ENCODE results near the gene PALLD.

PALLD gene

DNA sequence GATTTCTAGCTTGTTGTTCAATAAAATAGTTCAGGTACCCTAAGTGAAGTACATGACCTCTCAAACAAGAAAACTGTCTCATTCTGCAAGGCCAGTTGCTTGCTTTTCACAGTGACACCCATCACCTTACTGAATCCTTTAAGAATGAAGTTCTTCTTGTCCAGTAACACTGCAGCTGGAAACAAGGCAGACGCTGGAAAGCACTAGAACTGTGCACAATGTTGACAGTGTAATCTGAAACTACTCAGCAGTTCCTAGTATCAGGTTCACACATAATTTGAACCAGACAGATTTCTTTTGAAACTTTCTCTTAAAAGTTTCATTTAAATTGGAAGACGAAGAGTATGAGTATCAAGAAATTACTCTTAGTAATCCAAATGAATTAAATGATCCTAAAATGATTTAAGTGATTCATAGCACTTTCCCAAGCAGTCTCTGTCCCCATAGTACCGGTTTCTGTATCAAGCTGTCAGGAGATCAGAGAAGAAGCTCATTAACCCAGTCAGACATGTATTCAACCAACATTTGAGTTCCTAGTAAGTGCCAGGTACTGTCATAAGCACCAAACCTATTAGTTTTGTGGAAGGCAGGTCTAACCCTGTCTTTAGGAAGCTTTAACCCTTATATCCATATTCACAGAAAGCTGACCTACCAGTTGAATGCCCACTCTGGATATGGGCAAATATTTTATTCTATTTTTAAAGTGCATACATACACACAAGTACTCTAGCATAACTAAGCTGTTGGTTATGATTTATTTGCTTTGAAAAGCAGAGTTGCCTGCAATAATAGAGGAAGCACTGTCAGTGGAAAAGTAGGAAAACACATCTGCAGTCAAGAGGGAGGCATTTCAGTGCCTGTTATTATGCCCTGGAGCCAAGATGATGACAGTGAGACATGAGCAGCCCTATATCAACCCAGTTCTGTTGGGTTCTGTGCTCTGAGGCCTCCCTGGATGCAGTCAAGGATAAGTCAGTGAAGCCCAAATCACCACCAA is 63.6 kb downstream of the PALLD start:
- DNase-seq, result no peak

DNA sequence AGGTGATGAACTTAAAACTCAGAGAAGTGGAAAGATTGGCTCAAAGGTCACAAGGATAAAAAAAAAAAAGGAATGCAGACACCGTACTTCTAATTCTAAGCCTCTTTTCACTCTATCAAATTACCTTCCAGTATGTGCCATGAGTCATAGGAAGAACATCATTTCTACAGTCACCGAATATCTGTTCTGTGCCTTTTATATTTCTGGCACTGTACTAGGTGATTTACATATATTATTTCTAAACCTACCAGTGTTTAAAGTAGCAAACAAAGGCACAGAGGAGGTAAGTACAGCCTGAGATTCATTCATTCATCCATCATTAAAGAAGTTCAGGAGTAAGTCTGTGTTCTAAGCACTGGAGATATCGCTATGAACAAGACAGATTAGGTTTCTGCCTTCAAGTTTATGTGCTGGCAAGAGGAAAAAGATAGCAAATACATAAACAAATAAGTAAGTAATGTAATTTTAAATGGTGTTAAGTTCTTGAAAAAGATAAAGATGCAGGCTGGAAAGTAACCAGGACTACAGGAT is 65.3 kb downstream of the PALLD start:
- no peak for DNase-seq

DNA sequence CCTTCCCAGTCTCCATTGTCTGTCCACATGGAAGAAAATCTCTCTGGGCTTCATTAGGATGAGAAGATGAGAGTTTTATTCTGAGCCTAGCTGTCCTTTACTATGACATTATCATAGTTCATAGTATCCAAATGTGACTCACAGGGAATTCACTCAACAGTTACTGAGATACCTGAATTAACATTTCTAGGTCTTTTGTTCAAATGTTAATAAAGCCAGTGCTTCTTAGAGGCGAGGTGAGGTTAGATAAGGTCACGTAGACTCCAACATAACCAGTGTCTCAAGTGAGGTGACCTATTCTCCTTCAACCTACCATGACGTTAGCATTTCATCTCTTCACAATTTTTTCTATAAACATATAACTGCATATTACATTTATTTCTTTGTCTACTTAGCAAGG is 67.2 kb downstream of the PALLD start:
- DNase-seq, result no peak

DNA sequence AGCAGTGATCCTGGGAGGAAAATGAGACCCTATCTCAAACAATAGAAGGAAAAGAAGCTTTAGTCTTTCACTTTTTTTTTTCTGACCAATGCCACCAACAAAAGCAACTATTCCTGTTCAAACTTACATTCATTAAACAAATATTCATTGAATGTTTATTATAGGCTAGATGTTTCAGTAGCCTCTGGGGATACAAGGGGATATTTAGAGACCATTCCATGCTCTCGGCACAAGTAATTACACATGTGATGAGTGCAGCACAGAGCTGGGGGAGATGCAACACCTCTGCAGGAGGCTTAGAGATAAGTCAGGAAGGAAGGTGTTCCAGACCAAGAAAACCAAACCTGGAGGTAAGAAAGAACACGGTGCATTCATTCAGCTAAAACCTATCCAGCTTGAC is 68.3 kb downstream of the PALLD start:
- DNase-seq, result no peak

DNA sequence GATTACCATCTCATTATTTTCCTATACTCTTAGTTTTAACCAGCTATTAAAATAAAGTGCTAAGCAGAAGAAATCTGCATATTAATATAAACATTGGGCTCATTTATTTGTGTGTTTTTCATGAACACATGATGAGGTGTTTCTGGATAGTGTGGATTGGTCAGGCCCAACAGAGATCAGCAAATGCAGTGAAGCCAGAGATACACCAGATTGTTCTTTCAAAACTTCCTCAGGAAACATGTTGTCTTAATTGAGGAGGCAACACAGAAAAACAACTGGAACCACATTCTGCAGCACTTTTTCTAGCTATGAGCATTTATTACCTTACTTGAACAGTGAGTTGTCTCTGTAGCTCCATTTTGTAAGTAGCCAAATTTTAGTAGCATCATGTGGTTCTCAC is 69.9 kb downstream of the PALLD start:
- no peak for DNase-seq

DNA sequence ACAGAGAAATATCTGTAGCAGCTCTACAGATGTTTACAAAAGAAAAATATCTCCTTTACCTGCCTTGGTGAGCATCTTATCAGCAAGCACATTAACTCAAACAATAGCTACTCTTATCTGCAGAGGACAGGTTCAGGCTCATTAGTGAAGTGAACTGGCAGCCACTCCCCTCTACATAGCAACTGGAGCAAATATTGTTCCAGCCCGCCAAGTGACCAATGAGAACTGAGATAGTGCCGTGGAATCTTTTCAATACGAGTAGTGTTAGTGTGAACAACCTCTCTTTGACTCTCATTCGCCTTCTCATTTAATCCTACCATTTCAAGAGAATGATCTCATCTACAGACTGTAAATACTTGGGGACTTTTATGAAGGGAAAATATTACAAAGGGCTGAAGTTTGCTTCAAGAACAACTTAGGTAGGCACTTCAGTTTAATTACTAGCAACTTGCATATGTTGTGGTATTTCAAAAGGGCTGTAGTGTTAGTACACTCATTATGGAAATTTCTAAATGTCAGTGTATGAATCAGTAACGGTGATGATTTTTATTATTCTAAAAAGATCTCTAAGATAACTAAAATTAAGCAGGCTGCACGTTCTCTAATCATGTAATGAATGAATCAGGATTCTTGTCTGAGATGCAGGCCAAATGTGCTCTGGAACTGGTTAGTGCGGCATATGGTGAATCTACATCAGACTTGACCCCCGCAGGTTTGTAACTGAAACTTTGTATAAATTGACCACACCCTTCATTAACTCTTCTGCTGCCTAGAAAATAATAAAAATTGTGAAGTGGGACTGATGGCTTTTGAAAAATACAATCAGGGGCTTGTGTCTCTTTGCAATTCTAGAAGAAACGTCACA is 72.4 kb downstream of the PALLD start:
- peak; percentile 57 for DNase-seq

DNA sequence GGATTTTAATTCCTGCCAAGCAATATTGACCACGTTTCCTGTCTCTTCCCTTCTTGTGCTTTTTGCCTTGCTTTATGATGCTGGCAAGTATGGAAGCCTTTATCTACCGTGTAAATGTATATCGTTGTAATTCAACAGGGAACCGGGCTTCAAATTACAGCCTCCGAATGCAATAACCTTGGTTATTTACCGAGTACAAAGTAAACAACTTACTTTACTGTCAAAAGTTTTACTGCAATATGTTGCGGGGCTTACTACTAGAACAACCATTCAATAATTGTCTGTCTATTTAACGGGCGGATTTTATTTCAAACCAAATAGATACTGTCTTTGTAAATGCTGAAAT is 73.1 kb downstream of the PALLD start:
- no peak for DNase-seq

DNA sequence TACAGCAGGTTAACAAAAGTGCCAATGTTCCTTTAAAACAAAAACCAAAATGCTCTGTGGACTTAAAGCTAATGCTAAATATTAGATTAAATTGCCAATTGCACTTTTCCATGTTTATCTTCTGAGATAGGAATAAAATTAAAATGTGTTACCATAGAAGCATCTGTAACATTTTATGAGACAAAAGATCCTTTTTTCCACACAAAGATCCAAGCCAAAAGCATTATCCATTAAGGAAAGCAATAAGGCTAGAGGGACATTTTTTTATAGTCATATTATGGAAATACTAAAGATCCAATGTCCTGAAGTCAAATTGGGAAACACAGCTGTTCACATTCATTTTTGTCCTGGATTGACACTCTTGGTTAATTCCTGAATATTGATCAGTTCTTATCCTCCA is 73.6 kb downstream of the PALLD start:
- no peak for DNase-seq

DNA sequence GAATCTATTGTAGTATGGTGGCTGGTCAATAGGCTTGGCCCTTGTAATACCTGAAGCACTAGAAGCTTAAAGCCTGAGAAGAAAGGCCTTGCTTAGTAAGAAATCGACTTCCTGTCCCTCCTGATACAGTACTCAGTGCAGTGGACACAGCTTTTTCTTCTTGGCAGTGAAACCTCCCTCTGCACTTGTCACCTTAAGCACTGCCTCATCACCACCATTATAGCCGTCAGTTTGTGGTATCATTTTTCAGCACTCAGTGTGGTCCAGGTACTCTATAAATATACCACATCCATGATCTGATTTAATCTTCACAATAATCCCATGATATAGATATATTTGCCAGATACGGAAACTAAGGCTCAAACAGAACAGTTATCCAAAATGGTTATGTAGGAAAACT is 75.2 kb downstream of the PALLD start:
- DNase-seq, result no peak

DNA sequence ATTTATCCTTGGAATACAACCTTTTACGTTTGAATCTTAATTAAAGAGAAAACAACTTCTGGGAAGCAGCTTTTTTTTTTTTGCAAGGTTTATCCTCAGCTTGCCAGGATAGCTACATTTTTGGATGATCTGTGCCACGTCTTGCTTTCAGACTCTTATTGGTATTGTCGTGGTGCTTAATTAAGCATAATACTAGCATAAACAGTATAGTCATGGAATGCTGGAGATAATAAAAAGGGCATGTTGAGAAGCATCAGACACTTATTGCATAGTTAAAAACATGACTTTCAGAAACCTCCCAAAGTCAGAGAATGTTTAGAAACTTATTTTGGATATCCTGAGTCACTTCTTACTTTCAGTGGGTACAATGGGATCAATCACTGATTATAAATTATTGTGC is 77.0 kb downstream of the PALLD start:
- DNase-seq, result no peak

DNA sequence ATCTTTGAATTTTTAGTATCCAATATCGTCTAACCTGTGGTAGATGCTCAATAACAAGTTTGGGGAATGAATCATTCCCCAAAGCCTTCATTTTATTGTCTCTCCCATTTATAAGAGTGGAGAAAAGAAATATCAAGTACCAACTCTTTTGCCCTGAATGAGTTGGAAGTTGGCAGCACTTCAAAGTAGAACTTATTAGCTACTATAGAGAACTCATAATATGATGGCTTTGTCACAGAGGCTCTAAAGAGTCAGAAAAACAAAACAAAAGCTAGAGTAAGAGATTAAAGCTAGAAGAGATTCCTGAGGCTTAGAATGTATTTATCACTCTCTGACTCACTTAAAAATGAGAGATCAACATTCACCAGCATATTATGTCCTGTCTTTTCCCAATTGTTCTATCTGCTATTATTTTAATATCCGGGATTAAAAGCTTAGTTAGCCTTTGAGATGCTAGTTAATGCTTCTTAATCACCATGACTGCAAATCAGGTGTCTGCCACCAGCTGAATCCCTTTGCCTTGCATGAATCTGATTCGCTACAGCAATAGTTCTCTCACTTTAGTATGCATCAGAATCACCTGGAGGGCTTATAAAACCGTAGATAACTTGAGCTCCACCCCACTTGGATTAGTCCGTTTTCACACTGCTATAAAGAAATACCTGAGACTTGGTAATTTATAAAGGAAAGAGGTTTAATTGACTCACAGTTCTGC is 77.9 kb downstream of the PALLD start:
- DNase-seq, result no peak

DNA sequence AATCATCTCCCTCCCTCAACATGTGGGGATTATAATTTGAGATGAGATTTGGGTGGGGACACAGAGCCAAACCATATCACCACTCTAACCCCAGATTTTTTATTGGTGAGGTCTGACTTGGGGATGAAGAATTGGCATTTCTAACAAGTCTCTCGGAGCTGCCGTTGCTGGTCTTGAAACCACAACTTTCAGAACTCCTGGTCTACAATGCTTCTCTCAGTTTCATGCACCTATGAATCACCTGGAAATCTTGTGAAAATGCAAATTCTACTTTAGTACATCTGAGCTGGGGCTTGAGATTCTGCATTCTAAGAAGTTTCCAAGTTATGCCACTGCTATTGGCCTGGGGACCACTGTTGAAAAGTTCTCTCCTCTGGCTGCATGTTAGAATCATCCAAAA is 78.6 kb downstream of the PALLD start:
- no peak for DNase-seq

DNA sequence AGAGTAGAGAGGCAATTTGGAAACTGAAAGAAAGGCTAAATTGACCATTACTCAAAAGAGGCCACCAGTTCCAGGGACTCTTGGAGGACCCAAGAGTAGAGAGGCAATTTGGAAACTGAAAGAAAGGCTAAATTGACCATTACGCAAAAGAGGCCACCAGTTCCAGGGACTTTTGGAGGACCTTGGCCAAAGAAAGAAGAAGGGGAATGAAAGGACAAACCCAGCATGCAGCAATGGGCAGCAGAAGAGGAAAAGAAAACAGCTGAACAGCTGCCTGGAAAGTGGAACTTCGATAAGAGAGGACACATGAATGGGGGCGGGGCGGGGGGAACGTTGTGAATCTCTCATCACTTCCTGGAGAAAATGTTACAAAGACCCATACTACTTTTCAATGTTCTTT is 80.8 kb downstream of the PALLD start:
- DNase-seq, result no peak

DNA sequence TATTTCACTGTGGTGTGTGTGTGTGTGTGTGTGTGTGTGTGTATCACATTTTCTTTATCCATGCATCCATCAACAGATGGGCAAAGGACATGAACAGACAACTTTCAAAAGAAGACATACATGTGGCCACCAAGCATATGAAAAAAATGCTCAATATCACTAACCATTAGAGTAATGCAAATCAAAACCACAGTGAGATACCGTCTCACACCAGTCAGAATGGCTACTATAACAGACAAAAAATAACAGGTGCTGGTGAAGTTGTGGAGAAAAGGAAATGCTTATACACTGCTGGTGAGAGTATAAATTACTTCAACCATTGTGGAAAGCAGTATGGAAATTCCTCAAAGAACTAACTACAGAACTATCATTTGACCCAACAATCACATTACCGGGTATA is 83.4 kb downstream of the PALLD start:
- DNase-seq, result no peak

DNA sequence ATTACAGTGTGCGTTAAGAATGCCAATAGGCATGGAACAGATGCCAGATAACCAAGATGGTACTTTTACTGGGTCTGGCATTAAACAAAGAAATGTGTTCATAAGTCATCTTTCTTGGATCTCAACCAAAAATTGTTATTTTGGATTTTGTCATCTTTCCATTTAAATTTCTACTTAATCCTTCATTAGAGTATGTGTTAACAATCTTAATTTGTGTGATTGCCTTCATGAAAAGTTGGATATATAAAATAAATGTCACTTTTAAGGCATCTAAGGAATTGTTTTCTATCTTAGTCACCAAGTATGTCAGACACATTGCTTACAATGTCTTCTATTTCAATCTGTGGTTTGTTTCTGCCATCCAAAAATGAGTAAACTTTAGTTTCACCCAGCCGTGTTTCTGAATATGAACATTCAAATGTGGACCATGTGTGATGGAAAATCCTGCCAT is 87.5 kb downstream of the PALLD start:
- no peak for DNase-seq

DNA sequence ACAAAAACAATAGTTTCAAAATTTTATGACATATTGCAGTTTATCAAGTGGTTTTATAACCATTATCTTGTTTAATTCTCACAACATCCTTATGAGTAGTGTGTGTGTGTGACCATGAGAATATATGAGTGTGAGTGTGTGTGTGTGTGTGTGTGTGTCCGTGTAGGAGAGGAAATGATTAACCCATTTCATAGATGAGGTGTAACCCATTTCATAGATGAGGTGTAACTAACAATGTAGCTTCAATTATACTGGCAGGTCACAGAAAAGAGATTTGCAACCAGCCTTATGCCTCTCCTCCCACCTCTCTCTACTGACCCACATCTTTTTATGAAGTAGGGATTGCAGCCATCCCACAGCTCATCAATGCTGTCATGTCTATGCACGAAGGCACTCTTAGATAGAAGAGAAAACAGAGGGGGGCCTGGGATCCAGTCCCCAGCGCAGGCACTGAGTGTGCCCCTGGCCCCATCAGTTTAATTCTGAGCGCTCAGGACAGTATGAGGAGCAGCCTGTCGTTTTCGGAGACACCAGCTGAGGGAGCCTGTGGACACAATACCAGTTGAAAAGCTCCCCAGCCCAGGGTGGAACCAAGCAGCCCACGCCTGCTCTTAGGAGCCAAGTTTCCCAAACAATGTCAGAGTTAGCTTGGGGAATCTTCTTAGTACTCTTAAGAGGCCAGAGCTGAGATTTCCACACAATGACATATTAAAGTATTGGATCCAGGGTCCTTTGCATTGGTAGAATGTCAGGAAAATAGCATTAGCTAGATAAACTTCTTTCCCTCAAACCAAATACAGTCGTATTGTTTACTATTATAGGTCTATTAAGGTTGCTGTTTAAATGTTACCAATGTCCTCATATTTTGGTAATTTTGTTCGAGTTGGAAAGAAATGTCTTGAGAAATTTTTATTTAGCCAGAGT is 88.6 kb downstream of the PALLD start:
- DNase-seq, result peak; percentile 79

DNA sequence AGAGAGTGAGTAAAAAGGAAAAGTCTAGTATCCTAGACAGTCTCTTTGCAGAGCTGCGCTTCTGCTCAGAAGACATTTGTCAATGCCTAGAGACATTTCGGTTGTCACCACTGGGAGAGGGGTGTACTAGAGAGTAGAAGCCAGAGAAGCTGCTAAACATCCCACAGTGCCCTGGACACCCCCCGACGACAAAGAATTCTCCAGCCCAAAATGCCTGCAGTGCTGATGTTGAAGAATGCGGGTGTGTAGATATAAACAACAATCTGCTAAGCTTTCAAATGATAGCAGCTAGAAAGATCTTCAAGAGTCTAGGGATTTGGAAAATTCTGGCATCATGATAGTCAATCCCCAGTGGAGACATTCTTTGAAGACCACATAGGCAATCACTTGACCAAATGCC is 90.1 kb downstream of the PALLD start:
- DNase-seq, result no peak

DNA sequence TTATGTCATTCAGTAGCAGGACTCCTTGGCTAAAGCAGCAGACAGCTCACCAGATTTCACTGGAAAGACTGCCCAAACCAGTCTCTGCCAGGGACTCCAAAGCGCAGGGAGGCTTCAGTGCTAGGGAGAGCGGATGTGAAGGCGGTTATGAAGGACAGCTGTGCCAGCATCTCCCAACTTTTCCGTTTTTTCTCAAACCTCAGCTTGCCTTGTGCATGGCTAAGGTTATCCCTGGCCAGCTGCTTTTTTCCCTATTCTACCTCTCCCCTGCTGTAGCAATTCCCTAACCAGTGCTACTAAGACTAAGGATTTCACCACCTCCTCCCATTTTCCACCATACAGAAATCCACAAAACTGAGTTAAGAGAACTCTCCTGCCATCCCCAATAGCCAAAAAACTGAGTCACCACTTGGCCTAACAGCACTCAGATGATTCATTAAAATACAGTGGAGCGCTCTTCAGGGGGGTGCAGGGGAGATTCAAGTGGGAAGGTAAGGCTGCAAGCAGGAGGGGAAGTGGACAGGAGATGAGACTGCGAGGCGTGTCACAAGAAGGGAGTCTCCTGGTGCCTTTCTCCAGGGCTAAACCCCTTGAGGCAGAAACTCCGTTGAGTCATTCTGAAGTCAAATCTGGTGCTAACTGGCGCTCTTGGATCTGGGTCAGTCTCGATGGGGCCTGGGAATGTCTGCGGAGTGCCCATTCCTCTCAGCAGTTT is 90.7 kb downstream of the PALLD start:
- peak; percentile 76 for DNase-seq

DNA sequence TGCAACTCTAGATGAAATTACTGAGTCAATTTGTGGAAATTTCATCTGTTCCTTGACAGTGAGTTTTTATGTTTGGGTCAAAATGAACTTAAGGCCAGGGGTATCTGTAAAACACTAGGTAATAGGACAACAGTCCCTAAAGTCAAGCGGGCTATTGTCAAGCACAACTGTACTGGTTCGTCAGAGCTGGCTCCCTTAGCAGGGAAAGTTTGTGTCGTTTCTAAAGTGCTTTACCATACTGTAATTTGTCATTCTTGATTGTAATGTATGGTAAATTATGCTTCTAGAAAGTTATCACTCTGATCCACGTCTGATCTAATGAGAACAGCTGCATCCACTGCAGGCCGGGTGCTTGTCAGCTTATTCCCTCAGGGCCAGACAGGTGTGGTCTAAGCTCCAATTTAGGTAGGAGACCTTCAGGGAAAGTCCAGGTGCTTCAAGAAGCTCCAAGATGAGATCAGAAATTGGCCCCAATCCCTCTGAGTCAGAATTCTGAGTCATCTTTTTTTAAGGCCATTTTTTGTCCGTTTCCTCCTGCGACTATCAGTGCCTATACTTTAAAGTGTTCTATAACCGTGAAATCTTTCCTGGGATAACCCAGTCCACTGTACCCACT is 92.2 kb downstream of the PALLD start:
- peak; percentile 41 for DNase-seq

DNA sequence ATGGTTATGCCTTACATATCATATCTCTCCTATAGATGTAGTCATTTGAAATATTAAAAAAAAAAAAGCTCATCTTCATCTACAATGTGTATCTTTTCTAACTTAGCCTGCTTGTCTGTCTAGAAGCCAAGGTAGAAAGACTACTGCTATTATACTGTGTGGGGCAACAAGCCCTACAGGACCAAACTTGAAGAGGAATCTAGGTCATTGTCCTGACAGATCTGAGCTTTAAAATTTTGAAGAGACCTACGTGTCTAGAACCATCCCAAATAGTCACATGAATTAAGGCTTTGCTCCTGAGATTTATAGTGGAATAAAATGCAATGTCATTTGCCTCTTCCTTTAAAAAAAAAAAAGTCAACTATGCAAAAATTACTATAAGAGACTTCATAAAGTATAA is 95.8 kb downstream of the PALLD start:
- no peak for DNase-seq

DNA sequence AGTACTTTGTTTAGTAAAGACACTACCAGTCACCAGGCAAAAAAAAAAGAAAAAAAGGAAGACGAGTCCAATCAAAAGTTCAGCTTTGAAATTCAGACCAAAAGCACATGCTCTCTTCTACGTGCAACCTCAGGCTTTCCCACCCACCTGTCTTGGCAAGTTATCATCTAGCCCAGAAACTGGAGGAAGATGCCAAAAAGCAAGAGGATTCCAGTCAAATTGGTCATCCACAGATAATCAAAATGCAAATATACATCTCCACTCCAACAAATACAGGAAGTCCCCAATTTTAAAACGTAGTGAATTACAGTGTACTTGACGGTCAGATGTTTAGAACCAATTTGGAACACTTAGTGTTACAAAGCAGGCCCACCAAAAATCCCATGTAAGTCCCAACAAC is 96.5 kb downstream of the PALLD start:
- no peak for DNase-seq
